ENCODE measurements around the gene ATP5F1A. TPM values are rescaled to one million over a fixed set of nuclear protein-coding genes. Genes with fewer than 3 reads are reported as not detected.

The ATP5F1A gene
- total RNA-seq, 4 donors from 2014 or later = 355 to 540 (median 419) TPM

- TF ChIP-seq CTCF (IDR thresholded peaks at IDR 0.05) (no peak), POLR2A (IDR thresholded peaks at IDR 0.05) (no peak)
- peak overlapping the region; percentile 73 for H3K4me3 ChIP-seq (ENCODE audit: low read depth, poor library complexity, severe bottlenecking)
- DNase-seq (ENCODE audit: low spot score in 2 of 2) = no peak
- 13 to 17% methylated on average over 24 to 25 of the region's 25 CpGs for WGBS, 2 donors
- intact Hi-C loops (cut with DNase I; ENCODE audit: low total_unique reads) = loop anchor here (5.0 kb wide), 1 partner anchor 105 kb away; the partner anchor contains the start of gene EPG5
Observed at GRCh38 chr18:46072376-46072867, 25.7 kb downstream of the ATP5F1A start.

DNA sequence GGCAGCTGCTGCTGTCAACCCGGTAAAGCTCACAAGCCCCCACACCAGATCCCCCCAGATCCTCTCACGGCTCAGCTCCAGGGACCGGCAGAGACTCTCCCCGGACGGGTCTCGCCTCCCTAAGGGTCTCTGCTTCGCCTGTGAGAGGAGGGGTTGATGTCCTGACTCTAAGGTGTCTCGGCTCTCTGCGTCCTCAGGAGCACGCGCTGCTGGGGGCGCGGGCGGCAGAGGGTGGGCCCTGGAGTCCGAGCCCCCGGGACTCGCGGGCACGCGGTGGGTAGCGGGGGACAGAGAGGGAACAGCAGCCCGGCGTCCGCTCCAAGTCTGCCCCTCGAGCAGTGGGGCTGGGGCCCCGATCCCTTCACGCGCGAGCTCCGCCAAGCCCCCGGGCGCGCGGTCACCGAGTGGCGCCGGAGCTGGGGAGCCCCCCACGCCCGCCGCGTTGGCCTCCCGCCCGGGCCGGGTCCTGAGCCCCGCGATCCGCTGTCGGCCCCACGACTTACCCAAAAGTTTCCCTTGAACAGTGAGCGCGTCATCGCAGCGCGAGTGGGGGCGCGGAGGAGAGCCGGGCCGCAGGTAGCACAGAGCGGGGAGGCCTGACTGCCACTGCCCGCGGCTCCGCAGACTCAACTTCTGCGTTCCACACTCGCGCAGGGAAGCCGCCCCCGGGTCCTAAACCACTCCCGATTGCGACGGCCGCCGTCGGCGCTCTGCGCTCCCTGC, 26.3 kb downstream of the ATP5F1A start, which contains the start of gene PSTPIP2:
TSS of gene PSTPIP2 (minus strand) at position 608 of the 723 bp plus-strand sequence. CDS start at position 536, 72 bp downstream.
- DNase-seq (ENCODE audit: low spot score in 2 of 2) = peak; percentile 63 to 94
- TF ChIP-seq CTCF (IDR thresholded peaks at IDR 0.05) = no peak
- no peak for TF ChIP-seq POLR2A (IDR thresholded peaks at IDR 0.05)
- 1% methylated on average over 29 to 38 of the region's 75 CpGs for WGBS, 2 donors
- intact Hi-C loops (cut with DNase I; ENCODE audit: low total_unique reads) = loop anchor here (5.0 kb wide), 1 partner anchor 105 kb away; the partner anchor contains the start of gene EPG5
- H3K4me3 ChIP-seq (ENCODE audit: low read depth, poor library complexity, severe bottlenecking) = peak within 1 kb of the TSS; percentile 73

GRCh38 chr18:46070815-46071652, 27.1 kb downstream of the ATP5F1A start:
- intact Hi-C loops (cut with DNase I; ENCODE audit: low total_unique reads) = loop anchor here (5.0 kb wide), 1 partner anchor 104 kb away; the partner anchor contains the start of gene EPG5
- WGBS, 2 donors = 19 to 26% methylated on average over 13 of the region's 13 CpGs
- peak overlapping the region; percentile 73 for H3K4me3 ChIP-seq (ENCODE audit: low read depth, poor library complexity, severe bottlenecking)
- TF ChIP-seq CTCF (IDR thresholded peaks at IDR 0.05) = no peak
- TF ChIP-seq POLR2A (IDR thresholded peaks at IDR 0.05) = no peak
- no peak for DNase-seq (ENCODE audit: low spot score in 2 of 2)

GRCh38 chr18:46070232-46070631, 27.9 kb downstream of the ATP5F1A start:
- no peak for DNase-seq (ENCODE audit: low spot score in 2 of 2)
- intact Hi-C loops (cut with DNase I; ENCODE audit: low total_unique reads) = loop anchor here (5.0 kb wide), 1 partner anchor 103 kb away; the partner anchor contains the start of gene EPG5
- 63 to 69% methylated on average over 6 of the region's 6 CpGs for WGBS, 2 donors
- no peak overlapping the region for H3K4me3 ChIP-seq (ENCODE audit: low read depth, poor library complexity, severe bottlenecking)
- TF ChIP-seq POLR2A (IDR thresholded peaks at IDR 0.05) = no peak
- no peak for TF ChIP-seq CTCF (IDR thresholded peaks at IDR 0.05)

DNA sequence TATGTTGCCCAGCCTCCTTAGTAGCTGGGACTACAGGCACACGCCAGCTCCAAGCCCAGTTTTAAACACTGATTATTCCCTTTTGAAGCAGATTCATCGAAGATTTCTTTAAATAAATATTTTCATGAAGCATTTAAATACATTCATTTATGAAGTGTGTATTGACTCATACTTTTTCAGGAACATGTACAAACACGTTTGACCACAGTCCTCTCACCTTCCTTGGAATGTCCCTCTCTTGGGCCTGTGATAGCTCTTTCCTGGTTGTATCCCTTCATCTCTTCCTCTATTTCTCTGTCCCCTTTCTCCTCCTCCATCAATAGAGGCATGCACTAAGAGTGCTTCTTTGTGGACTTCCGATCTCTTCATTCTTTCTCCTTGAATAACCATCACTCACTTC, 28.6 kb downstream of the ATP5F1A start:
- TF ChIP-seq CTCF (IDR thresholded peaks at IDR 0.05) = no peak
- TF ChIP-seq POLR2A (IDR thresholded peaks at IDR 0.05) = no peak
- WGBS, 2 donors = 59 to 60% methylated on average over 4 of the region's 4 CpGs
- intact Hi-C loops (cut with DNase I; ENCODE audit: low total_unique reads) = no loop called here
- H3K4me3 ChIP-seq (ENCODE audit: low read depth, poor library complexity, severe bottlenecking) = no peak overlapping the region
- no peak for DNase-seq (ENCODE audit: low spot score in 2 of 2)

All from lower leg skin (tissue), 4 donors.